Measurements from ENCODE around the gene YBX2.

YBX2 gene

GRCh38 chr17:7238420-7239090, 55.9 kb downstream of the YBX2 start (continued):
- TF ChIP-seq ZNF639 (tag by site-specific recombination; IDR thresholded peaks at IDR 0.05), result no peak
- TF ChIP-seq ZNF138 (tag by site-specific recombination; IDR thresholded peaks at IDR 0.05; ENCODE audit: borderline replicate concordance), result no peak
- TF ChIP-seq ZBTB8A (tag by site-specific recombination; IDR thresholded peaks at IDR 0.05), result peak; percentile 43; the same call in 1 of the 2 replicates
- no peak for TF ChIP-seq ZNF664 (tag by site-specific recombination; IDR thresholded peaks at IDR 0.05)
- no peak for TF ChIP-seq ZIC2 (tag by site-specific recombination; IDR thresholded peaks at IDR 0.05)
- no peak for TF ChIP-seq ZBTB49 (tag by site-specific recombination; IDR thresholded peaks at IDR 0.05; ENCODE audit: low read depth)
- 0 out of 2 replicates have a peak, but pooled peaks have one; percentile 25 for TF ChIP-seq ZNF266 (tag by site-specific recombination; IDR thresholded peaks at IDR 0.05; ENCODE audit: low read depth)
- 0 out of 2 replicates have a peak, but pooled peaks have one; percentile 21 for TF ChIP-seq ZFP69B (tag by site-specific recombination; IDR thresholded peaks at IDR 0.05)
- no peak for TF ChIP-seq SP3 (tag by site-specific recombination; IDR thresholded peaks at IDR 0.05)
- no peak; the same call in 1 of the 2 replicates for TF ChIP-seq KLF8 (tag by site-specific recombination; IDR thresholded peaks at IDR 0.05)
- TF ChIP-seq ZNF146 (tag by site-specific recombination; IDR thresholded peaks at IDR 0.05), result no peak
- no peak for TF ChIP-seq PRDM2 (tag by site-specific recombination; IDR thresholded peaks at IDR 0.05; ENCODE audit: borderline replicate concordance)
- no peak for TF ChIP-seq ZNF513 (tag by site-specific recombination; IDR thresholded peaks at IDR 0.05)
- TF ChIP-seq ZNF76 (tag by site-specific recombination; IDR thresholded peaks at IDR 0.05; ENCODE audit: borderline replicate concordance, low read depth), result peak; percentile 87
- TF ChIP-seq ZBTB20 (tag by site-specific recombination; IDR thresholded peaks at IDR 0.05), result peak; percentile 93
- TF ChIP-seq ZNF394 (tag by site-specific recombination; IDR thresholded peaks at IDR 0.05; ENCODE audit: borderline replicate concordance), result no peak
- TF ChIP-seq ZNF2 (tag by site-specific recombination; IDR thresholded peaks at IDR 0.05), result no peak
- no peak for TF ChIP-seq ZNF670 (tag by site-specific recombination; IDR thresholded peaks at IDR 0.05; ENCODE audit: low read depth)
- TF ChIP-seq ZNF341 (tag by site-specific recombination; IDR thresholded peaks at IDR 0.05; ENCODE audit: low read depth), result no peak
- no peak for TF ChIP-seq ZNF311 (tag by site-specific recombination; IDR thresholded peaks at IDR 0.05; ENCODE audit: borderline replicate concordance)
- TF ChIP-seq ZNF274 (IDR thresholded peaks at IDR 0.05; ENCODE audit: low read length), result no peak
- TF ChIP-seq ZNF274 (tag by site-specific recombination; IDR thresholded peaks at IDR 0.05; ENCODE audit: borderline replicate concordance), result no peak
- TF ChIP-seq YY1 (tag by site-specific recombination; IDR thresholded peaks at IDR 0.05), result no peak
- peak; percentile 57; the same call in 1 of the 2 replicates for TF ChIP-seq ZBTB7A (tag by site-specific recombination; IDR thresholded peaks at IDR 0.05; ENCODE audit: low read depth)
- TF ChIP-seq ZNF426 (tag by site-specific recombination; IDR thresholded peaks at IDR 0.05), result no peak
- TF ChIP-seq ZNF677 (tag by site-specific recombination; IDR thresholded peaks at IDR 0.05), result no peak
- no peak for TF ChIP-seq PBX3 (CRISPR knock-in tag; IDR thresholded peaks at IDR 0.05)
- TF ChIP-seq ZNF558 (tag by site-specific recombination; IDR thresholded peaks at IDR 0.05), result no peak
- TF ChIP-seq HOXC10 (CRISPR knock-in tag; IDR thresholded peaks at IDR 0.05), result no peak

Data from HEK293 (cell line).